Stimulated activated CD8-positive, alpha-beta memory T cell treated with anti-CD3 and anti-CD28 coated beads, Interleukin-15, amount 100 ng/mL, for 24 hours (primary cell): ENCODE data around the gene SUGP1.

ENCODE experiments used
- DNase-seq: peaks from one replicate; pipeline ENCODE4 v3.0.0-alpha.2; 2020; ENCODE audit warnings: low read depth

SUGP1 gene

GRCh38 chr19:19341026-19341425 lies 20.7 kb upstream of the SUGP1 start:
- DNase-seq: no peak

GRCh38 chr19:19338082-19338481 lies 17.8 kb upstream of the SUGP1 start:
- no peak for DNase-seq

DNA sequence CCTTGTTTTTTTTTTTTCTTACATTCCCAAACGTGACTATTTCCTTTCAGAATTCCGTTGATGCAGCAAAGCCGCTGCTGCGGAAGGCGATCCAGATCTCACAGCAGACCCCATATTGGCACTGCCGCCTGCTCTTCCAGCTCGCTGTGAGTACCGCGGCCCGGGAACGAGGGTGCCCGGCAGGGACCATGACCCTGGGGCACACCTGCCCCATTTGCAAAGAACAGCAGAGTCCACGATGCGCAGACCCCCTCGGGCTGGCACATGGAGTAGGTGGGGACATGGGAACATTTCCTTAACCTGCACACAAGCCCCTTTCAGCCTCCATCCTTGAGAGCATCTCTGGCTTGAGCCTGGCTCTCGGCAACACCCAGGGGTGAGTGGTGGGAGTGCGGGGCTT lies 16.8 kb upstream of the SUGP1 start:
- DNase-seq: no peak

DNA sequence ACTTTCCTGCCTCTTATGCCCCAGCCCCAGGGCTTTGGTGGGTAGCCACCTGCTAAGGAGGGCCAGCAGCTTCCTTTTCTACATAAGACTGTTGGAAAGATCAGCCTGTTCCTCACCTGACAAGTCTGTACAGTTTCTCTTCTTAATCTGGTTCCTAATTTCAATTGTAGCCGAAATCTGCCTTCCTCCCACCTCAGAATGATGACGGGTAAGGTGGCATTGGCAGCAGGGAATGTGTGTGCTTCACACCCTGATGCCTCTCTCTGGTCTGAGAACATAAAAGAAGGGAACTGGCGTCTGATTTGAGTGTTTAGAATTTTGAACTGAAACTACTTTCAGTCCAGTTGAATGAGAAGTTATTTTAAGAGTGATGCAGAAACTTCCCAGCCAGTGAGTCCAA lies 16.3 kb upstream of the SUGP1 start:
- DNase-seq: no peak

DNA sequence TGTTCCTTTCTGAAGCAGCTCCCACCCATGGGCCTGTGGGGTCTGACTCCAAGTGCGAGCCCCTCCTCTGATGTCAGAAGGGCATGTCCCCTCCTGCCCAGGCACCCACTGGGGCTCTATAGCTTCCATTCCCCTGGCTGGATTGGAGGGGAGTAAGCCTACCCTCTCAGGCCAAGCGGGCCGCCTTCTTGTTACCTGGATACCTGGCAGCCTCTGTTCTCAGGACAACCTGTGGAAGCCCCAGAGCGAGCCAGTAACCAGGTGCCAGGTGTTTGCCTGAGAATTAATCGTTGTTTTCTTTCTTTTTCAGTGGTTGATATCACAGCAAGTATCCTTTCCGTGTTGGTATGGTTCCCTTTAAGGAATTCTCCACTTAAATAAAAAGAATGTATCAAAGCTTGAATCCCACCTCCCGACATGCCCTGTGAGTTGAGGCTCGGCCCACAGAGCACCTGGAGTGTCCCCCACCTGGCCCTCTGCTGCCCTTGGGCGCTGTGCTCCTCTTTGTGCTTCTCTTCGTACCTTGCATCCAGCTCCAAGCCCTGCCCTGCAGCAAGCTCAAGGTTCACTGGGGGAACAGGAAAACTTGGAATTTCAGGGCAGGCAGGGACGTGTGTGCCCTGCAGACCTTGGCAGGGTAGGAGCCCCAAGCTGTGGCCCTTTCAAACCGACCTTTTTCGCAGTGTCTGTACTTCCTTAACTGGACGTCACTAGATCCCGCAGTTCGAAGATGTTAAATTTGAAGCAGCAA lies 15.3 kb upstream of the SUGP1 start:
- DNase-seq: no peak

DNA sequence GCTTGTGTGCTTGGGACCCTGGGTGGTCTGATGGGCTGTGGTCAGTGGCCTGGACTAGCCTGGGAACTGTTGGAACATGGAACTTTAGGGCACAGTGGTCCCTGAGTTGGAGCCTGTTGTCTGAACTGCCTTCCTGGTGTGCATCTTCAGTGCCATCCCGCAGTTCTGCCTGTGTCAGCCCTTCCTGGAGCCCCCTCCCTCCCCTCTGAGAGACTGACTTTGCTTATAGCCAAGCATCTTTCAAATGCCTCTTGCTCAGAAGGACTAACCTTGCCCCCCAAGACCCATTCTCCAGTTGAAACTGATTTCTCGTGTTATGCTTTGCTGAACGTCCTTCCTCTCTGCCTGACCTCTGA lies 14.7 kb upstream of the SUGP1 start:
- DNase-seq: no peak

GRCh38 chr19:19334063-19334988 lies 14.0 kb upstream of the SUGP1 start:
- no peak for DNase-seq

DNA sequence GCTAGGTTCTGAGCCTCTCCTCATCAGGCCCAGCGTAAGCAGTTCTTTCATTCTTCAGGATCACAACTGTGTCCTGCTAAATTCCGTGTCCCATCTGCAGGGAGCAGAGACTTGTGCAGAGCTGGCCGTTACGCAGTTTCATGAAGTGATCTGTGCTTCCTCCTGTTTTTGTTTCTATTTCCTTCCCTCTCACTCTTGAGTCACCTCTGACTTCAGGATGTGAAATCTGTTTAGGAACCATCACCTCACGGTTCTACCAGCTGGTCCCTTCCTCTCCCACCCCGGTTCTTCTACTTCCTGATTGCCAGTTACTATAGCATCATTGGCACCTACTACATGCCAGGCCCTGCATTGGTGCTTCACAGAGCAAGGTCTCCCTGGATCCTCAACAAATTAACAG lies 8.8 kb upstream of the SUGP1 start:
- DNase-seq: no peak

DNA sequence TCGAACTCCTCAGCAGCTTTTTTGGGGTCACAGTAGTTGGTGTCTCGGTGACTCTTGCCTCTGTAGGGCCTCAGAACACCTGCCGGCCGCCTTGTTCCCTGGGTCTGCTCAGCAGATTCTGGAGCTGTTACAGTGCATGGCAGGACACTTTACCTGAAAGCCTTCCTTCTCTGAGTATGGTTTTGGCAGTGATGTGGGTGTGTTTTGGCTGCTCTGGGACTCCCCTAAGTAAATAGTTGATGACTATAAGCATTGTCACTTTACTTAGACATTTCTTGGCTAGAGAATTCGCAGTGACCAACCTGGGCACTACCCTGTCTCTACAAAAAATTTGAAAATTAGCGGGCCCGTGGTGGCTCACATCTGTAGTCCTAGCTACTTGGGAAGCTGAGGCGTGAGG lies 7.4 kb upstream of the SUGP1 start:
- no peak for DNase-seq

DNA sequence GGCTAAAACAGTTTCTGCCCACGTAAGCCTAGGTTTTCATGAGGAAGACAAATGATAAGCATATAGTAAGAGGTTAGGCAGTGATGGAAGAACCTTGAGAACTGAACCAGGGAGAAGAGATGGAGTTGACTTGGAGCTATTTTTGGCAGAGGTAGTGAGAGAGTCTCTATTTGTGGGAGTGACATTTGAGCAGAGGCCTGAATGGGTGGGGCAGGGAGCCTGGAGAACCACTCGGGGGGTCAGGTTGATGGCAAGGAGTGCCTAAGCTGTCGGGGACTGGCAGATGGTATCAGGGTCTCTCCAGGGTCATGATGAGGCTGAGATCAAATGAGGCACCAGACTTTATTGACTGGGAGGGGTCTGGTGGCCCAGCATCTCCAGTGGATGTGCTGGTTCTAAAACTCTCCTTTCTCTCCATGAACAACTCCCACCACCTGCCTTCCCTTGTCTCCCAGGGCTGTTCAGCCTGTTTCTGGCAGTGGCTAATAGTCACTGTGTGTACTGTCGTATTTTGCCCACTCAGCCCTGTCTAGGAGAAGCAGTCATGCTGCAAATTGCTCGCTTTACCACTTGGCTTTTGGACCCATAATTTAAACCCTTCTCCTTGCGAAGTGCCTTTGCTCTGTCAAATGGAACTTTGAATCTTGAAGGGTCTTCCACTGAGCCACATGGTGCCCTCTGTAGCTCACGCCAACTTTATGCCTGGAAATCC lies 3.9 kb upstream of the SUGP1 start:
- DNase-seq: no peak

DNA sequence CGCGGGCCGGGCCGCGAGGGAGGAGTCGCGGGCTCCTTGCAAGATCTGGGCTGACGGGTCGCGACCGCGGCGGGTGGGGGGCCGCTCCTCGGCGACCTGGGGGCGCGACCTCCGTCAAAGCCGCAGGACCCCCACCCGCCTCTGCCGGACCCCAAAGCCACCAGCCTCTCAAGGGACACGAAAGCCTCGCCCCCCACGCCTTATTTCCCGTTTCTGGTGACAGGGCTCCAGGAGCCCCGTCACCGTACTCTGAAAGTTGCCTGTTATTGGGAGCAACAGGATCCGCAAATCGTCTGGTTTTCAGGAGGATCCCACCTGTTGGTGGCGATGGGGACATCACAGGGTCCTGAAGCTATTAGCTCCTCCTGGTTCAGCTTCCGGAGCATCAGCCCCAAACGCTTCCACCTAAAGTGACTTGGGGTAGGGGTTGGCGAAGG lies 850 bp upstream of the SUGP1 start:
- DNase-seq: no peak

DNA sequence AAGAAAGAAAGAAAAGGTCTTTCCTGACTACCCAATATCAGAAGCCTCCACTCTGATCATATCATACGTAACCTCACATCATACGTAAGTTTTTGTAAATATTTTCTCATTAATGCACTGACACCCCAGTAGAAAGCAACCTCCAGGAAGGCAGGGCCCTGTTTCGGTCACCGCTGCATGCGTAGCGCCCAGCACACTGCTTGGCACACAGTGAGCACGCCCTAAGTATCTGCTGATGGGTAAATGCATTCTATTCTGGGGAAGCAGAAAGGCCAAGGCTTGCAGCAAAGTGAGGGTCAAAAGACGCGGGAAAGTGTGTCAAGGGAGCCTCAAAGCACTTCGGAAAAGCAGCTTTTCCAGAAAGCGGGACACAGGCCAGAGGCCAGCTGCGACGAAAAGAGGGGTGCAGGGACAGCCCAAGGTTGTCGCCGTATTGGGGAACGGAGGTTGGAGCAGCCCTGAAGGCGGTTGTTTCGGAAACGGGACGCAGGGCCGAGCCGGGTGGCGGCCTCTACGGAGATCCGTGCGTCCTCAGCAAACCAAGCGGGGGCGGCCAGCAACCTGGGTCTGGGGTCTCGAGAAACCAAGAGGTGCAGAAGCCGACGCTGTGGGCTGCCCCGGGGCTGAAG lies 463 bp downstream of the SUGP1 start:
- DNase-seq: no peak

GRCh38 chr19:19316082-19316481 lies 4.2 kb downstream of the SUGP1 start:
- no peak for DNase-seq

- no peak for DNase-seq
These were observed 4.9 kb downstream of the SUGP1 start for GRCh38 chr19:19315444-19315843.

DNA sequence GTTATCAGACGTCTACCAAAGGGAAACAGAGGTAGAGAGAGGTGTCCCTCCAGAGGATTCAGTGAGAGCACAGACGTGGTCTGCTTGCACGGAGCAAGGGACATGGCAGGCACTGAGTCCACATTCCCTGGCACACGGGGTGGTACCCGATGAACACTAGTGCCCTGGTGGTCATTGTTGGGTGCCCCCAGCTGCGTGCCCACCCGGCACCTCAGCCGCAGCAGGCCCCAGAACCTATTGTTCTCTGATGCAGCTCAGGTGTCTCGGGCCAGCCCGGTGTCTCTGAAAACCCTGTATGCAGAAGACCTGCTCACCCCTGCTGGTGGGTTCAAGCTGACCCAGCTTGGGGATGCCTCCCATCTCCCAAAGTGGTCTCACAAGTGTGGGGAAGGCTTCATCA lies 11.9 kb downstream of the SUGP1 start:
- DNase-seq: no peak

DNA sequence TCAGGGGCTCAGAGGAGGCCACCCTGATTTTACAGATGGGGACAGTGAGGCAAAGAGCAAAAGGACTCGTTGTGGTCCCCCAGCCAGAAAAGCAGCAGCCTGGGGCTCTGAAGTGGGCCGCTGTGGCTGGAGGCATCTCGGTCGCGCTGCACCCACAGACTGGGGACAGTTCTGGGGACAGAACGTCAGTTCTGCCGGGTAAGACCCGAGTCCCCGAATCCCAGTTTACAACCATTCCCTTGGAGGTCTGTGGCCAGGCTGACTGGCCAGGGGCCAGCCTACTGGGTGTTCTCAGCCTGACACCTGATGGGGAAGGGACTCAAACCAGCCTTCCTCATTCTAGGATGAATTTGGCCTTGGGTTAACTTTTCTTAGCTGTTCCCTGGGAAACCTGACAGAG lies 14.1 kb downstream of the SUGP1 start:
- no peak for DNase-seq

- no peak for DNase-seq
These were observed 14.6 kb downstream of the SUGP1 start for GRCh38 chr19:19305696-19306095.

- DNase-seq: no peak
These were observed 15.2 kb downstream of the SUGP1 start for GRCh38 chr19:19305066-19305465.

DNA sequence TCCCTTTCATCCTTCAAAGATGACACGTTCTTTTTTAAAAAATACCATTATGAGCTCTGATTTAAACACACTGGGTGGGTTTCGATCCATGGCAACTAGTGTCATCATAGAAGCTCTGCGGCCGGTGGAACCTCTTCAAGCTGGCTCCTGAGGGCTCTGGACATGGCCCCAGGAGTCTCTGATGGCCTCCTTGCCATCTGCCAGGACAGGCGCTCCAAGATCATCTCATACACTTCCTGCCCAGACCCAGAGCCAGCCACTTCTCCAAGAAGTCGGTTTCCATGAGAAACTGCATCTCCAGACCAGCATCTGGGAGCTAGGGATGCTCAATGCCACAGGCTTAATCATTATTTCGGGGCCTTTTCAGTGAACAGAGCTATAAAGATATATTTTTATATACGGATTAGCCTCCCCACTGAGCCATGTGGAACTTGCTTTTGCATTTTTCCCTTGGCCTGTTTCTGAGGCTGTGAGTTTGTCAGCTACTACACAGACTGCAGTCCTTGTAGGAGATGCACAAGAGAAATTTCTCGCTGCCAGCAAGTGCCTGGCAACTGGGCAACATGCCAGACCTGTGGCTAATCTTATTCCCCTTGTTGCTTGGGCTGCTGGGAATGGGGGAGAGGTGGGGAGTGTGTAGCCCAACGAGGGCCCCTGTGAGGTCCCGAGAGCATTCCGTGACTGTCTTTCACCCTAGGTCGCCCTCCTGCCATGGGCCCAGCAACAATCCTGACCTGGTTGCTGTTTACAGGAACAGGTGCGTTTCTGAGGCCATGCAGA lies 15.9 kb downstream of the SUGP1 start:
- no peak for DNase-seq

DNA sequence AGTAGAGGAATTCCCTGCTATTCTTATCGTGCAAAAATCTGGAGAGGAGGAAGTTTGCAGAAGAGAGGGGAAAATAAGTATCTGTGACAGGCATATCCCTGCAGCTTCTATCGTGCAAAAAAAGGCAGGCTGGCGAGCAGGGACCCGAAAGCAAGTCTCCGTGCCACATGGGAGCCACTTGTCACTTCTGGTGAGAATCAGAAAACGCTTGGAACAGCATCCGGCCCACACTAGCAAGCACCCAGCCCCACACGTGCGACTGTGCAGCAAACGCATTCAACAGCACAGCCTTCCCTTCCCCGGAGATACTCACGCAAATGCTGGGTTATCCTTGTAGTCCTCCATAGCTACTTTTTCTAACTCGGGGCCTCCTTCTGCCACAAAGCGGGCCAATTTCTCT lies 16.9 kb downstream of the SUGP1 start:
- no peak for DNase-seq

GRCh38 chr19:19300613-19301012 lies 19.7 kb downstream of the SUGP1 start:
- no peak for DNase-seq

DNA sequence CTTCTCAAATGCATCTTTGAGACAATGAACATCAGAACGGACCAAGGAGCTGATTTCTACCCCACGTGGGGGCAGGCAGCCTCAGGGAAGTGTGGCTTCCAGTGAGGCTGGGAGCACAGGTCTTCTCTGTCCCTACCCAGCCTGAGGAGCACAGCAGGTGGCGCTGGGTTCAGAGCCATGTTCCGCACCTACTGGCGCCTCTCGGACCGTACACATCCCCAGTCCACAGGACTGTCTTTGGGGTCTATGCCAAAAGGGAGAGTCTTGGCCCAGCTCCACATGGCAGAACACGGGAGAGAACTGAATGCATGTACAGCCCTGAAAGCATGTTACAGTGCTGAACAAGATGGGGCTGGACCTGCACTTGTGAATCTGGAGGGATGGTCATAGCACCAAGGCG lies 22.6 kb downstream of the SUGP1 start:
- DNase-seq: no peak
